ENCODE measurements around the gene GOLGA6L10.
"Not testable (repeated sequence)": the region's sequence is repeated elsewhere in the genome, so short reads cannot be mapped to it uniquely, and the experiment has no call there.

GOLGA6L10 gene

DNA sequence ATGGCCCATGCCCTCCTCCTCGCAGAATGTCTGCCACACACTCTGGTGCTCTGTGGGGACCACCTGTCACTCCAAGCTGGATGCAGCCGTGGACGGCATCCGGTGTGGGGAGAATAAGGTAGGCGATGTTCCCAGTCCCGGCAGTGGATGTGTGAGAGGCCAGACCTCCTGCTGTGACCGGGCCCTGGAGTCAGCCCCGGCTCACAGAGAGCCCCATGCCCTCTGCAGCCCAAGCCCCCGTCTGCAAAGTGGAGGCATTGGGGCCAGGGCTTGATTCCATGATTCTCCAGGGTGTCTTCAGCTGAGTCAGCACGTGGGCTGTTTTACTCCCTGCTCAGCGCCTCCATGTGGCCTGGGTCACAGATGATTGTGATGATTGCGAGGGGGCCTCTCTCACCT, 32.2 kb downstream of the GOLGA6L10 start:
- no peak for DNase-seq

DNA sequence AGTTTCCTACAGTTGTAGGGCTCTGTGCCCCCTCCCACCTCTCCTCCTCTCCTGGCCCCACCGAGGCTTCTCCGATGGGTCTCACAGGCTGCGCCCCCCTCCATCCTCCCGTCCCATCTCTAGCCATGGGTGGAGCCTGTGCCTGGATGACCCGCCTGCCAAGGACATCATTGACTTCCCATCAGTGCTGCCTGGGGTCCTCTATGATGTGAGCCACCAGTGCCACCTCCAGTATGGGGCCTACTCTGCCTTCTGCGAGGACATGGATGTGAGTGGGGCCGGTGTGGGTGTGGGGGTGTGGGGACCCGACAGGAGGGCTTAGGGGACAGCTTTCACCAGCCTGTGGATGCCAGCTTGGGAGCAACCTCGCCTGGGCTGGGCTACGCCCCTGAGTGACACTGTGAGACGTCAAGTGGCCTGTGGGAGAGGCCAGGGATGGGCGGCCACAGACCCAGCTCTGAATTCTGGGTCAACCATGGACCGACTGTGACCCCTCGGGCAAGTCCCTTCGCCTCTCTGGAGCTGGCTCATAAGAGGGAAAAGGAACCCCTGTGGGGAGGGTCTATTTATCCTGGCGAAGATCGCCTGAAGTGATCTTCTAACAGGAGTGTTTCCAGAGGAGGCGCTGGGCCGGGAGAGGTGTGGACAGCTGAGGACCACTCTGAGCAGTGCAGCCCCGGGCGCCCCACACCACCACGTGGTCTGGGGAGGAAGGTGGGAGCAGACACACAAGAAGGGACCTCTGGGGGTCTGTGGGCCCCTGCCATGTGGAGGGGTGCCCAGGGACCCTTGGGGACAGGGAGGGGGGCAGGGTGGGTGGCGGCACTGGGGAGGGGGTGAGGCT, 32.8 kb downstream of the GOLGA6L10 start:
- not testable (repeated sequence) for DNase-seq

DNA sequence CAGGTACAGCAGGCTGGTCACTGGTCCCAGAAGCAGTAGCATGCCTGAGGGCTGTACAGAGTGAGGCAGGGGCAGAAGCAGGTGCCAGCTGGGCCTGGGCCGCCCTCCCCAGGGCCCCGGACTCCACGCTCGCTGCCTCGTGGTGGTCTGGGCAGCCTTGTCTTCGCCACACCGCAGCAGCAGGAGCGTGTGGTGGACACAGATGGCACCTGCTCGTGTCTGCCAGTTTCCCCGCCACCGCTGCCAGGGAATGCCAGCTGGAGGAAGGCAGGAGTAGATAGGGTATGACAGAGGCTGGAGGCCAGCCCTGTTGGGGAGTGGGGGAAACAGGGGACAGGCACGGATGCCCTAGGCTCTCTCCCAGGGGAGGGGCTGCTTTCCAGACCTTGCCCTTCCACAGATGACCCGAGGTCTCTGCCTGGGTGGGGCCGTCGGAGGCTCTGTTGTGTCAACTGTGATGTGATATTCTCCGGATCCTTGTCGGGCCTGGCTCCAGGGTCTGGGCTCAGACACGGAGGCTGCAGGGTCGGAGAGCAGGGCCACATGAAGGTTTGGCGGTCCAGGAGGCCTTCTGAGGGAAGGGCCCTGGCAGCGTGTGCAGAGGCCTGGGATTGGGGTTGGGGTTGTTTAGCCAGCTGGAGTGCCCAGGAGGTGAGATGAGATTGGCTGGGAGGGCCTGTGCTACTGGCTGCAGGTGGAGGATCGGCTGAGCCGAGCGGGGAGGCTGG, 33.6 kb downstream of the GOLGA6L10 start:
- DNase-seq = no peak

DNA sequence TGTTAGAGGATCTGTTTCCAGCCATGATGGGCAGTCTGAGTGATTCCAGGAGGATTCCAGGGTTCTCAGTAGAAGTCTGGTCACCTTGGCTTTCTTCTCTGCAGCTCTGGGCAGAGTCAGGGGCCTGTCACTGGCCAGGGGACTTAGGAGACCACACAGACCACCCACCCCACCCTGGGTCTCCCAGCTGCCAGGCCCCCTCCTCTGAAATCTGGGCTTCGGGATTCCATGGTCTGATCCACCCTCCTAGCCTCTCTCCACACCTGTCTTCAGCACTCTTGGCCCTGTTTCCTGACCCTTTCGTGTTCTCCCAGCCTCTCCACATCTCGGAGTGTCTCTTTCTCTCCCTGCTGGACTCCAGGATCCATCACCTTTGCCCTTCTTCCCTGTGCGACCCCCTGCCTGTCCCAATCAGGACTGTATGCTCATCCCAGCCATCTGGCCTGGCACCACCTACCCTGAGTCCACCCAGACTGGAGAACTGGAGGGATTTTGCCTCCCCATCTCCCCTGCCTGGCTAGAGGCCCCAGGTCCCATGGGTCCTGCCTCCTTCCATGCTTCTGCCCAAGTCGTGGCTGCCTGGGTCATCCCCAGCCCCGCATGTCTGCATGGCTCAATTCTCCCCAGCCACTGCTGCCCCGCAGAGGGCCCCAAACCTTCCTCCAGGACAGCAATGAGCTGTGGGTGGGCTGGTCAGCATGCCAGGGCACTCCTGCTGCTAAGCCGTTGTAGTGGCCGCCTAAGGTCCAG, 34.3 kb downstream of the GOLGA6L10 start:
- DNase-seq = no peak

DNA sequence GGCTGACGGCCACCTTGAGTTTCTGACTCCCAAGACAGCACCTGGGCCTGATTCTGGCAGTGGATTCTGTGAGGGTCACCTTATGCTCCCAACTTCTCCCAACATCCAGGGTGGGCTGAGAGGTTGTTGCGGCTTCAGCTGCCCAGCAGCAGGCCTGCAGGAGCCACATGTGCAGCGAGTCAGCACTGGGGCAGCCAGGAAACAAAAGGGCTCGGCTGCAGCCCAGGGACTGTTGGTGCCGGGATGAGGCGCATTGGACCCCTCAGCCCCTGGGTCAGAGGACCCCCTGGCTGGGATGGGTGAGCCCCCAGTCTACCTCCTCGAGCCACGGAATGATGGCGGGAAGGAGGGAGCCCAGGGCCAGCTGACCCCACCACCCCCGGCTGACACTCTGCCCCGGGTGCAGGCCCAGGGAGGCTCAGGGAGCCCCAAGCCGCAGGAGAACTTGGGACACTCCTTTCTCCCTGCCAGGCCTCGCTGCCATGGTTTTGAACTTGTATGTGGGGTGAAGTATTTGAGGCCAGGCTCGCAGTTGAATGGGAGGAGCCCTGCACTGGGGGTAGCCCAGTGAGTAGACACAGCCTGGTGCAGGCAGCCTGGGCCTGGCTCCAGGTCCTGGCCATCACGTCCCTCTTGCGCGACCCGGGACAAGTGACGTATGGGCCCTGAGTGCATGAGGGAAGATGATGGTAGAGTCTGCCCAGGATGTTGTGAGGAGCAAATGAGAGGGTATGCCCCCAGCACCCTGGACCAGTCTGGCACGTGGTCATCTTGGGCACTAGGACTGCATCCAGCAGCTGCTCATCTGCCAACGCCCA, 35.1 kb downstream of the GOLGA6L10 start:
- not testable (repeated sequence) for DNase-seq

DNA sequence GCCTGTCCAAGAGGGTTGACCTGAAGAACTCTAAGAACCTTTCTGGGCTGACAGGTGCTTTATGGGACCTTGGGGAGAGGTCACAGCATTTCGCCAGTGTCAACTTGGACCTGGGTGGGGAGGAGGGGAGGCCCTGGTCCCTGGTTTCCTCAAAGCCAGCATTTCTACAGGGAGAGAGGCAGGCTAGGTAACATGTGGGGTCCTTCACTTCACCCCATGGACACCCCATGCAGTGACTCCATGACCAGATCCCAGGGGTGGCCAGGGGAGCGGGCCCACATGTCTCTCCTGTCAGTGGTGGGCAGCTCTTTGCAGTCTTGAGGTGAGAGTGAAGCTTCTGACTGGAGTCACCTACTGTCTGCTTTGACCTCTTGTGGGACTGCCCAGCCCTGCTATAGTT, 35.8 kb downstream of the GOLGA6L10 start:
- no peak for DNase-seq

DNA sequence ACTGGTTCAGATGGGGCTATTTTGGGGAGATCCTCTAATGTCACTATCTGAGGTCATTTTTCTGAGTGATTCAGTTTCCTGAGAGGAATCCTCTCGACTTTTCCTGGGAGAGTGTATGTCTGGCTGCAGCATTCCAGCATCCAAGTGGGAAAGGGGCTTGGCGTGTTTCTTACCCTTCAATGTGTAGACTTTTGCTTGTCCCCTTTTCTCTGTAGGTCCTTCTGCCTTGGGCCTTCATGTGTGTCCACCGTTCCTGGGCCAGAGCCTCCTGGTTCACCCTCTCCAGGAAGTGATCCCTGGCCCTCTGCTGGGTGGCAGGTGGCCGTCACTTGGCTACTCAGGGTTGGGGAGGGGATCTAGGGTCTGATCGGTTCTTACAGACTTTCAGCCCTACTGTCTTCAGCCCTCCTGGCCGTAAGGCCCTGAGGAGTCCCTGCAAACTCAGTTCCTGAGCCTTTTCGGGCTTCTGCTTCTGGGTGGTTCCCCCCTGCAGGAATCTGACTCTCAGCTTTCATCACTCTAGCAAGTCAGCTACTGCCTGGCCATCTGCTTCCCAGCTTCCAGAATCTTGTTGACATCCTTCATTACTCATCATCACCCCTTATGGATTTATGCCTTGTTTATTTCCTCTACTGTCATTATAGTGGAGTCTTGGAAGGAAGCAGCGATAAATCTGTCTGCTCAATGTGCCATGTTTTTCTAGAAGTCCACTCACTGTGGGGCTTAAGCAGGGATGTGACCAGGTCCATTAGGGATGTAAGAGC, 36.5 kb downstream of the GOLGA6L10 start:
- DNase-seq = no peak

DNA sequence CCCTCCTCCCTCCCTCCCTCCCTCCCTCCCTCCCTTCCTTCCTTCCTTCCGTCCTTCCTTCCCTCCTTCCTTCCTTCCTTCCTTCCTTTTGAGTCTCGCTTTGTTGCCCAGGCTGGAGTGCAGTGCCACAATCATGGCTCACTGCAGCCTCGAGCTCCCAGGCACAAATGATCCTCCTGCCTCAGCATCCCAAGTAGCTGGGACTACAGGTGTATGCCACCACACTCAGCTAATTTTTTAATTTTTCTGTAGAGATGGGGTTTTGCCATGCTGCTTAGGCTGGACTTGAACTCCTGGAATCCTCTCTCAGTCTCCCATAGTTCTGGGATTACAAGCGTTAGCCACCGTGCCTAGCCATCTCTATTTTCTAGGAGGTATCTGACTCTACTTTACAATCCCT, 38.0 kb downstream of the GOLGA6L10 start:
- DNase-seq = not testable (repeated sequence)

DNA sequence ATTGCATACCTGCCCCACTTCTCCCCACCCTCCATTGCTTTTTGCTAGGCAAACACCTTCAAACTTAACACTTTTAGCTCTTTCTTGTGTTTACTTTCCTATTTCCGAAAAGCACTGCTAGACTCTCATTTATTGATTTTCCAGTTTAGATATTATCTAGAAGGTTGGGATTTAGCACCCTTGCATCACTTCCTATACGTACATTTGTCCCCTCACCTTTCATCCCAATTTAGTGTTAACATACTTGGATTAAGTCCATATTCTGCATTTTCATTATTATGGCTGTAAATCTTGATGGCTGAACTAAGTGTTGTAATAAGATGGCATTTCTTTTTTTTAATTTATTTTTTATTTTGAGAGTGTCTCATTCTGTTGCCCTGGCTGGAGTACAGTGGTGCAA, 39.5 kb downstream of the GOLGA6L10 start:
- no peak for DNase-seq

DNA sequence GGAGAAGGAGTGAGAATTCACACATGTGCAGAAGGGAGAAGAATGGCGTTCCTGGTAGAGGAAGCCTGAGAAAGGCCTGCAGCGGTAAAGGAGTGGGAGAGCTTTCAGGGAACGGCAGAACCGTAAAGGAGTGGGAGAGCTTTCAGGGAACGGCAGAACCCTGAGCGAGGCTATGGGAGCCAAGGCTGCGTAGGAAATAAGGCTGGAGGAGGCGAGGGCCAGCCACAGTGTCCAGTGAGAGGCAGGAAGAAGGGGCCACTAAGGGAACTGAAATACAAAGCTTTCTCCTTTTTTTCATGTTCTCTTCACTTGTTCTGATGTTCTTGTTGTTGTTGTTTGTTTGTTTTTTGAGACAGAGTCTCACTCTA, 41.6 kb downstream of the GOLGA6L10 start:
- no peak for DNase-seq

DNA sequence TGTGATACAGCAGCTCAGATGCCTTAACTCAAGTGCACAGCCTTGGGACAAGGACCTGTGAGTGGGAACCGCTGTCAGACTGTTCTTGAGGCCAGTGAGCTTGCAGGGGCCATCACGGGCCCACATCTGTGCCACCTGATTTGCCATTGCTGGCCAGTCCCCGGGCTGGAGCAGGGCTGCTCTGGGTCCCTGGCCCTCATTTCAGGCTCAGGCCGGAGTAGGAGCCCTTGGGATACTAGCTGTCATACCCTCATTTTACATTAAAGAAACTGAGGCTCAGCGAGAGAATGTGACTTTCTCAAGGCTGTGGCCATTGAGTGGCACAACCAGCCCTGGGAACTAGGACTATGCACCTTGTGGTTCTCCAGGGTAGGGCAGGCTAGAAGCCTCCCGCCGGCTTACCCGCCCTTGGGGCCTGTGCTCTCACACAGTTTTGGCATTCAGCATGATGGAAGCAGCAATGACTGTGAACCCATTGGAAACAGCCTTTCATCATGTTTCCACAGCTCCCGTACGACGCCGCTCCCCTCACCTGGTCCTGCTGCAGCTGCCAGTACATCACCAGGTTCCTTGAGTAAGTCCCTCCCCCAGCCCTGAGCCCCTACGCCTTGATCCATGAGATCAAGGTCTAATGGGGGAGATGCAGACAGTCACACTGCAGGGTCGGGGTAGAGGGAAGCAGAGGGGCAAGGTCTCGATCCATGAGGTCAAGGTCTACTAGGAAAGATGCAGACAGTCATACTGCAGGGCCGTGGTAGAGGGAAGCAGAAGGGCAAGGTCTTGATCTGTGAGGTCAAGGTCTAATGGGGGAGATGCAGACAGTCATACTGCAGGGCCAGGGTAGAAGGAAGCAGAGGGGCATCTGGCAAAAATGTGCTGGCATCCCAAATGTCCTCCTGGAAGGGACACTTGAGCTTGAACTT, 42.2 kb downstream of the GOLGA6L10 start:
- DNase-seq = no peak

DNA sequence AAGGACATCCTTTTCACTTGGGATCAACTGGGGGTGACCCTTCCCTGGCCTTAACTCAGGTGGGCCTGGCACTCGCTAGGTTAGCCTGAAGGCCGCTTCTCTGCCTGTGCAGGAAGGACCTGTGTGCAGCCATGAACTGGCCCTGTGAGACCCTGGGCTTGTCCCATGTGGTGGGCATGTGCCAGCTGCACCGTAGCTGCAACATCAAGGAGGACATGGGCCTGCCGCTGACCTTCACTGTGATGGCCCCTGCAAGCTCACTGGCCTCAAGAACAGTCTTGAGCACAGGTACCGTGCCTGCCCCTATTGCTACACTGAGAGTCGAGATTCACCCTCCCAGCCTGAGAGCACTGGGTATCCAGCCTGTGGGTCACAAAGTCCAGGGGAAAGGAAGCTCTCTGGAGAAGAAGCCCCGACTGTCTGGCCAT, 43.6 kb downstream of the GOLGA6L10 start:
- DNase-seq = no peak

DNA sequence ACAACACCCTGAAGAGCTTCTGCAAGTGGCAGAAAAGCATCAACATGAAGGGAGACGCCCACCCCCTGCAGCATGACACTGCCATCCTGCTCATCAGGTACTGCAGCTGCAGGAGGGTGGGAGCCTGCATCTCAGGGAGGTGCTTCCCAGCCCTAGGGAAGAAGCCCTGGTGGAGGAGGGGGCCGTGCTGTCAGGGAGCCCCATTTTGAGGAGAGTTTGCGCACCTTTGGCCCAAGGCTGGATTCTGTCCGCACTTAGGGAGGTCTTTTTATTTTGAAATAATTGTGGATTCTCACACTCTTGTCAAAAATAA, 44.5 kb downstream of the GOLGA6L10 start:
- DNase-seq = no peak

DNA sequence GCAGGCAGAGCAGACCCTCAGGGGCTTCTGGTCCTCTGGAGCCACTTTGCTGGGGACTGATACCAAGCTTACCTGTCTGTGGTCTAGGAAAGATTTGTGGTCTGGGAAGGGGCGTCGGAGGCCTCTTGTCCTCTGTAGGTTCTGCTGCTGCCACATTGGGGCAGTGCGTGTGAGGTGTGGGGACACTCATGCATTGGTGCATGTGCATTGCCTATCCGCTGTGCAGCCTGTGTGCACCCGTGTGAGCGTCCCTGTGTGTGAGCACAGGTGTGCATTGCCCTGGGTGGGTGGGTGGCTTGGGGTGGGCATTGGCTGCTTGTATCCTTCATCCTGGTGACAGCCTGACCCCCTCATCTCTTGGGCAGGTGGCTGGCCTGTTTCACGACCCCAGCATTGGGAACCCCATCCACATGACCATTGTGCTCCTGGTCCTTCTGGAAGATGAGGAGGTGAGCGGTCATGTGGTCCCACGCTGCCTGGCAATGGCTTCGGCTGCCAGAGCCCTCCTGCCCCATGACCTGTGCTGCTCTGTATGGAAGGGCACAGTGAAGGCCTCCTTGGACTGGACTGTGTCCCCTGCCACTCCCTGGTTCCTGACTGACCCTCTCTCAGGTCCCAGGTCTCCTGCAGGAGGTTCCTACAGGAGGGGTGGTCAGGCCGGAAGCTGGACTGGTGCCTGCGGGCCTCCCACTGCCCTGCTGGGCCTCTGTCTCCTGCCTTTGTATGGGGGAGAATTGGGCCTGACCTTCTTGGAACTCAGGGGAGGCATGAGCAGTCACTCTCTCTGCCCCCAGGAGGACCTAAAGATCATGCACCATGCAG, 45.1 kb downstream of the GOLGA6L10 start:
- no peak for DNase-seq

DNA sequence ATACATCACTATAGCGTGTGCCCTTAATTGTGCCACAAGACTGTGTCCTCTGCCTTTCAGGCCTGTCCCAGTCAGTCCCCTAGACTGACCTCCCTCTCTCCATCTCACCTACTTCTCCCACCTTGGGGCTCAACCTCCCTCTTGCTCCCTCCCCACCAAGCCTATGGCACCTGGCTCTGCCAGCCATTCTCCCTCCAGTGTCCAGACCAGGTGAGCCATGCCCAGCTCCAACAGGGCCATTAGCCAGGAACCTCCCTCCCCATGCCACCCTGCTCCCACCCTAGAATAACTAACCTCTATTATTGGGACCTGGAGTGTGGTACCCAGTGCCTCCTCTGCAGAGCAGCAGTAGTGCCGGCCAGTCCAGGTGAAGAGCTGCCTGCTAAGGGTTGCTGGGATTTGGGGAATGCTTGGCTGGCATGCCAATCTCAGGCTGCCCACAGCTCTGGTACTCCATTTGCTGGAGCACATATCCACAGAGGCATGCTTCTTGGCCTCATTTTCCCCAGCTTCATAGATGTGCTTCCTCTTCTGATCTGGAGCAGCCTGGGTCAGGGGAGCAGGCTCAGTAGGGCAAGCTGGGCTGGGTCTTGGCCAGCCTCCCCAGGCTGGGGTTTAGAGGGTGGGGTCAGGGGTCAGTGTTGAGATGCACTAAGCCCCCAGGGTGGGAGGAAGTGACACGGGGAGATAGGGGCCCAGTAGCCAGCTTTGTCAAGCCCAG, 47.8 kb downstream of the GOLGA6L10 start:
- DNase-seq = no peak

DNA sequence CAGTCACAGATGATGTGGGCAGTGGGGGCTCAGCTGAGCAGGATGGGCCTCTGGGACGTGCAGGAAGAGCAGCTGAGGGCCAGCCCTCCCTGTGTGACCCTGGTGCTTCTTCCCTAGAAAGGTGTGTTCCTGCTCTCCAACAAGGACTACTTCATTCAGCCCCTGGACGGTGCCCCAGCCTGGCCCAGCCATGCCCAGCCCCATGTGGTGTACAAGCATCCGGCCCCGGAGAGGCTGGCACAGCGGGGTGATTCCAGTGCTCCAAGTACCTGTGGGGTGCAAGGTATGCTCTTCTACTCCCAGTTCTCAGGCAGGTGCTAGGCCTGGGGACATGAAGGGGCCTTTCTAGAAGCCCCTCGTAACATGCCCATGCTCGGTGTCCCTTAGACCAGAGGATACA, 48.4 kb downstream of the GOLGA6L10 start:
- no peak for DNase-seq

DNA sequence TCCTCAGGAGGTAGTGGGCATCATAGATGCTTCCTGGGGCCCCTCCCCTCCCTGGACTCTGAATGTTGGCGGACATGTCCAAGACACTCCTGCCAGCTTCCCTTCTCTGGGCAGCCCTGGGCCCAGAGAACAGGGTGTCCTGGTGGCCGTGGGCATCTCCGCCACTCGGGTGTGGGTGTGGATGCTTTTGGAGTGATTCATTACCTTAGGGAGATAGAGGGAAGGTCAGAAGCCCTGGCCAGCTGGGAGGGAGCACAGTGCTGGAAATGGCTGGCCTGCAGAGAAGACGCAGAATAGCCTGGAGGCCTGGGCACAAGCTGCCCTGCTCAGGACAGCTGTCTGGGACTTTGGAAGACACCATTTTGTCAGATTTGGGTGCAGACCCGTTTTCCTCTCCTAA, 48.9 kb downstream of the GOLGA6L10 start:
- not testable (repeated sequence) for DNase-seq

DNA sequence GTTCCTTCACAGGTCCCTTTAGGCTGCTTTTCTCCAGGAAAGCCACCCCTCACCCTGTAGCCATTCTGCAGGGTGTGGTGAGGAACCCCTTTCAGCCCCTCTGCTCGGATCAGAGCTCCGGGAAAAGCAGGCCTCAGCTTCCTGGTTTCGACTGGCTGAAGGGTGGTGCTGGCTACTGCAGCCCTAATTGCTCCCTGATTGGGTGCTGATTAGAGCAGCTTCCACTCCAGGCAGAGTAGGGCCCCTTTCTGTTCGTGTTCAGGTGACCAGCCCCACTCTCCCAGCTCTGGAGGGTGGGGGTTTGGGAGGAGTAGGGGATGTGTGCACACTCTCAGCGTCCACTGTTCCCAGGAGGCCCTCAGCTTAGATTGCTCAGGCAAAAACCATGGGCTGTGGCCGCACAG, 49.8 kb downstream of the GOLGA6L10 start:
- not testable (repeated sequence) for DNase-seq

DNA sequence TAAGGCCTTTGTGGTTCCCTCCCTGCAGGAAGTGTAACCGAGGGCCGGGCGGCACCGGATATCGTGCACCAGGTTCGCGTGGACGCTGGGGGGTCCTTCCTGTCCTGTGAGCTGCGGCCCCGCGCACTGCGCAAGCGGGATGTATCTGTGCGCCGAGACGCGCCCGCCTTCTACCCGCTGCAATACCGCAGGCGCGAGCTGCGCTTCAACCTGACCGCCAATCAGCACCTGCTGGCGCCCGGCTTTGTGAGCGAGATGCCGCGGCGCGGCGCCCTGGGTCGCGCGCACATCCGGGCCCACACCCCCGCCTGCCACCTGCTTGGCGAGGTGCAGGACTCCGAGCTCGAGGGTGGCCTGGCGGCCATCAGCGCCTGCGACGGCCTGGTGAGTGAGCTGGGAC, 50.8 kb downstream of the GOLGA6L10 start:
- peak; percentile 14 for DNase-seq

Measured in hematopoietic multipotent progenitor cell treated with erythropoietin and hydrocortisone succinate and interleukin-3 and kit ligand, for 8 days (in vitro differentiated cells).